ENCODE measurements around the gene C2orf92.

DNA sequence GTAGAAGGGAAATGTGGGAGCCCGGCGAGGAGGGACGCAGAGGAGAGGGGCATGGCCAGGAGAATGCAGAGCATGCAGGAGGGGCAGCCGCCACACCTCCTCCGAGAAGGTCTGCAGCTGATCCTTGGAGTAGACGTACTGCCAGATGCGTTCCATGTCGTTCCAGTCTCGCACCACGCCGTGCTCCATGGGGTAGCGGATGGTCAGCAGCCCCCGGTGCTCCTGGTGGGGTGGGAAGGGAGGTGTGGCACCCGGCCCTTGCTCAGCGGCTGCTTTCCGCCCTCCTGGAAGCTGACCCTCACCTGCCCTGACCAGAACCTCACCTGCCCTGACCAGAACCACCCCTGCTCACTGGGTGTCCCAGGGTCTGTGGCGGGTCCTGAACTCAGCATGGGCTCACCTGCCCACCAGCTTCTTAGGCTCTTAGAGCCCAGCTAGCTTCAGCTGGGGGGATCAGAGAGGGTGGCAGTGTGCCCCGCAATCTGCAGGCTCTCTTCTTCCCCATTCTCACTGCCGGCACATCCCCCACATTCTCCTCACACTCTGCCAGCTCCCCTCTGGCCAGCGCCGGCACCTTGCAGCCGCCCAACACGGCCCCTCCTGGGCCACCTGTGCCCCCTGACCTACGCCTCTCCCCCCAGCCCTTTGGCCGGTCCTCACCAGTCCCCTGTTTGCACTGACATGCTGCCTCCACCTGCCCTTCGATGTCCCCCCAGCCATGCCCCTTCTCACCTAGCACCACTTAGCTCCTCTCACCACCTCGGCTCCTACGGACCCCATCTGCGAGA is 10.1 kb upstream of the C2orf92 start:
- TF ChIP-seq CTCF (tag by site-specific recombination; IDR thresholded peaks at IDR 0.05) (no peak), ZFP3 (tag by site-specific recombination; IDR thresholded peaks at IDR 0.05; ENCODE audit: low read depth) (no peak), ZNF184 (tag by site-specific recombination; IDR thresholded peaks at IDR 0.05) (no peak), ZNF169 (tag by site-specific recombination; IDR thresholded peaks at IDR 0.05) (no peak)
